ENCODE measurements around the gene PHACTR3.

Gene PHACTR3

DNA sequence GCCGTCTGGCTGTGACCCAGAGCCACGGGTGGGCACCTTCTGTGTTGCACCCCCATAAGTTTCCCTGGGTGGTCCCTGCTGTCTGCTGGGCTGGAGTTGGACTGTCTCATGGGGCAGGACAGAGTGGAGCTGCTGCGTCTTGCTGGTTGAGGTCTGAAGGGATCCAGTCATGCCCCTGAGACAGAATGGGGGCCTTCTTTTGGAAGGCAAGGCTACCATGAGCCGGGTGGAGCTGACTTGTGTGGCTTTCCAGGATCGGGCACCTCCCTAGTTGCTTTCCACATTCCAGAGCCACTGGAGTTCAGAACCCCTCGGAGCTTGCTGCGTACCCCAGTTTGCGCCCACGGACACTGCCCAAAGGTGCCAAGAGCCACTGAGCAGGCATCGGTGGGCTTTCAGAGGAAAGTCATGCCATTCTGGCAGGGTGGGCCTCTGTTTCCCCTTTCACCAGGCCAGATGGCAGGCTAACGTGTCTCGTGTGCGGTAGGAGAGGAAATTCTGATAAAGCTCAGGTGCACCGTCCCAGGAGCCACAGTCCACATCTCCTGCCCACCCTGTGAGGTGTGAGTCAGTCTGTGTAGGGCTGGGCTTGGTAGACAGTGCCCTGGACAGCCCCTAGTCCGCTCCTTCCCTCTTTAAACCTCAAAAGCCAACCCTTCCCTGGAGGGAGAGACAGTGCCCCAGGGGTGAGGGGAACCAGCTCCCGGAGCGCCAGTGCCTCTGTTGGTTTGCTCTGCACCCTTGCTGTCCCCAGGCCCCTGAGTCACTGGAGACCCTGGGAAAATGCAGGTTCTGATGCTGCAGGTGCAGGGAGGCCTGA is 203.8 kb downstream of the PHACTR3 start:
- H2BK12ac ChIP-seq (ENCODE audit: low read length in 2 of 2): no peak overlapping the region
- WGBS: 79% methylated on average over 17 of the region's 17 CpGs
- no peak overlapping the region for H4K91ac ChIP-seq (ENCODE audit: low read length)

GRCh38 chr20:59808729-59809381 is 204.5 kb downstream of the PHACTR3 start:
- 78% methylated on average over 29 of the region's 29 CpGs for WGBS
- H4K8ac ChIP-seq (ENCODE audit: low read length): no peak overlapping the region
- H3K4ac ChIP-seq (ENCODE audit: low read depth in 1 of 2, low read length in 2 of 2): no peak overlapping the region
- no peak overlapping the region for H3K27ac ChIP-seq (ENCODE audit: low read length, poor library complexity, severe bottlenecking)
- no peak overlapping the region for H2BK5ac ChIP-seq (ENCODE audit: low read depth, low read length, poor library complexity, severe bottlenecking)
- no peak overlapping the region for H4K91ac ChIP-seq (ENCODE audit: low read length)
- no peak overlapping the region for H3K18ac ChIP-seq (ENCODE audit: low read depth in 1 of 2, low read length in 2 of 2)
- no peaks in the 10 kb centered on the region for H3K36me3 ChIP-seq (ENCODE audit: control insufficient read depth in 1 of 2, insufficient read depth in 2 of 2, low read depth in 1 of 2, low read length in 2 of 2)
- H3K4me2 ChIP-seq (ENCODE audit: low read length, poor library complexity, severe bottlenecking): no peak overlapping the region
- no peak for DNase-seq
- H3K9me3 ChIP-seq (ENCODE audit: control insufficient read depth, low read length): no peaks in the 10 kb centered on the region
- no peak overlapping the region for H3K9ac ChIP-seq (ENCODE audit: low read length)
- no peak overlapping the region for H2AFZ ChIP-seq (ENCODE audit: low read depth, low read length)
- H3K79me1 ChIP-seq (replicated peaks; ENCODE audit: low read length, poor library complexity, severe bottlenecking): no peaks in the 10 kb centered on the region
- H2BK12ac ChIP-seq (ENCODE audit: low read length in 2 of 2): no peak overlapping the region
- H2BK120ac ChIP-seq (ENCODE audit: low read depth, low read length): no peak overlapping the region
- H2BK15ac ChIP-seq (ENCODE audit: low read depth, poor library complexity, severe bottlenecking): no peak overlapping the region
- no peak overlapping the region for H3K14ac ChIP-seq (ENCODE audit: low read length in 2 of 2)
- no peaks in the 10 kb centered on the region for H3K4me1 ChIP-seq (ENCODE audit: control insufficient read depth, insufficient read depth, low read depth, low read length)
- peaks cover 0 to 20% of the 10 kb centered on the region in 2 experiments for H3K27me3 ChIP-seq (ENCODE audit: control insufficient read depth in 1 of 2, insufficient read depth in 1 of 2, low read length in 2 of 2)
- no peak overlapping the region for H3K23ac ChIP-seq (ENCODE audit: low read length in 2 of 2)
- H2AK5ac ChIP-seq (ENCODE audit: low read length, severe bottlenecking): no peak overlapping the region
- no peak overlapping the region for H3K4me3 ChIP-seq (ENCODE audit: insufficient read depth in 1 of 2, low read depth in 1 of 2, low read length in 2 of 2)

More for the DNA sequence above, 203.8 kb downstream of the PHACTR3 start:
- H2AK5ac ChIP-seq (ENCODE audit: low read length, severe bottlenecking): no peak overlapping the region
- H3K9ac ChIP-seq (ENCODE audit: low read length): no peak overlapping the region
- no peak overlapping the region for H4K8ac ChIP-seq (ENCODE audit: low read length)
- no peak overlapping the region for H3K4ac ChIP-seq (ENCODE audit: low read depth in 1 of 2, low read length in 2 of 2)
- no peaks in the 10 kb centered on the region for H3K4me1 ChIP-seq (ENCODE audit: control insufficient read depth, insufficient read depth, low read depth, low read length)
- no peak overlapping the region for H2BK120ac ChIP-seq (ENCODE audit: low read depth, low read length)
- H3K36me3 ChIP-seq (ENCODE audit: control insufficient read depth in 1 of 2, insufficient read depth in 2 of 2, low read depth in 1 of 2, low read length in 2 of 2): no peaks in the 10 kb centered on the region
- H3K14ac ChIP-seq (ENCODE audit: low read length in 2 of 2): no peak overlapping the region
- H3K9me3 ChIP-seq (ENCODE audit: control insufficient read depth, low read length): no peaks in the 10 kb centered on the region
- no peak for DNase-seq
- H3K23ac ChIP-seq (ENCODE audit: low read length in 2 of 2): no peak overlapping the region
- no peaks in the 10 kb centered on the region for H3K79me1 ChIP-seq (replicated peaks; ENCODE audit: low read length, poor library complexity, severe bottlenecking)
- peaks cover 0 to 15% of the 10 kb centered on the region in 2 experiments for H3K27me3 ChIP-seq (ENCODE audit: control insufficient read depth in 1 of 2, insufficient read depth in 1 of 2, low read length in 2 of 2)
- H2BK15ac ChIP-seq (ENCODE audit: low read depth, poor library complexity, severe bottlenecking): no peak overlapping the region
- H3K27ac ChIP-seq (ENCODE audit: low read length, poor library complexity, severe bottlenecking): no peak overlapping the region
- H3K4me2 ChIP-seq (ENCODE audit: low read length, poor library complexity, severe bottlenecking): no peak overlapping the region
- no peak overlapping the region for H2AFZ ChIP-seq (ENCODE audit: low read depth, low read length)
- H2BK5ac ChIP-seq (ENCODE audit: low read depth, low read length, poor library complexity, severe bottlenecking): no peak overlapping the region
- no peak overlapping the region for H3K18ac ChIP-seq (ENCODE audit: low read depth in 1 of 2, low read length in 2 of 2)
- H3K4me3 ChIP-seq (ENCODE audit: insufficient read depth in 1 of 2, low read depth in 1 of 2, low read length in 2 of 2): no peak overlapping the region

DNA sequence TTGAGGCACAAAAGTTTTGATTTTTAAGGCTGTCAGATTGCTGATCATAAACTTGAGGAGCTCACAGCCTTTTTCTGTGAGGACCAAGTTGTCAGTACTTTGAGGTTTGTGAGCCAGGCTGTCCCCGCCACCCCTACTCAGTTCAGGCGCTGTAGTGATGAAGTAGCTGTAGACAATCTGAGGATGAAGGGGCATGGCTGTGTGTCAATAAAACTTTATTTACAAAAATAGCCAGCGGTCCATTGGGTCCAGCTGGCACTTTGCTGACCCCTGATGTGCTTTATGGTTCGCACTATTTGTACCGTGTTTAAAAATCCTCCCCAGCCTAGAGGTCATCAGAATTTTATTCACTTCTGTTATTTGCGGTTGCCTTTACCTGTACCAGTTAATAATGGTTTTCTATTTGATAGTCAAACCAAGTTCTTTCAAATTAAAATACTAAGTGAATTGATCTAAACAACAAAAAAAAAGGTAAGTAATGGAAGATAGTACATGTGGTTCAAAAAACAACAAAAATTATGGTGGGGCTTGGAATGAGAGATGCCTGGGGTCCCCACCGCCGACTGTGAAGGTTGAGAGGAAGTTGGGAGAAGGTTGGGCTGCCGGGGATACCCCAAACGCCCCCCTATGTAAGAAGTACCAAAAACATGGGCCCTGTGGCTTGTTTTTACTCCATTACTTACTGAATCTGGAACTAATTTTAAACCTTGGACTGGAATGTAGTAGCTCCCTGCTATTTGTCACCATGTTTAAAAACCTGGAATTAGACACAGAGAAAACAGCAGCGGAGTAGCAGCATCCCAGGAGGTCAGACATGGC is 205.5 kb downstream of the PHACTR3 start:
- H2BK12ac ChIP-seq (ENCODE audit: low read length in 2 of 2): no peak overlapping the region
- H3K23ac ChIP-seq (ENCODE audit: low read length in 2 of 2): no peak overlapping the region
- no peak overlapping the region for H2AFZ ChIP-seq (ENCODE audit: low read depth, low read length)
- H3K4me1 ChIP-seq (ENCODE audit: control insufficient read depth, insufficient read depth, low read depth, low read length): no peaks in the 10 kb centered on the region
- H3K4me2 ChIP-seq (ENCODE audit: low read length, poor library complexity, severe bottlenecking): no peak overlapping the region
- no peaks in the 10 kb centered on the region for H3K36me3 ChIP-seq (ENCODE audit: control insufficient read depth in 1 of 2, insufficient read depth in 2 of 2, low read depth in 1 of 2, low read length in 2 of 2)
- no peak for DNase-seq
- no peak overlapping the region for H3K4me3 ChIP-seq (ENCODE audit: insufficient read depth in 1 of 2, low read depth in 1 of 2, low read length in 2 of 2)
- no peaks in the 10 kb centered on the region for H3K79me1 ChIP-seq (replicated peaks; ENCODE audit: low read length, poor library complexity, severe bottlenecking)
- no peak overlapping the region for H2BK15ac ChIP-seq (ENCODE audit: low read depth, poor library complexity, severe bottlenecking)
- H3K14ac ChIP-seq (ENCODE audit: low read length in 2 of 2): no peak overlapping the region
- H3K18ac ChIP-seq (ENCODE audit: low read depth in 1 of 2, low read length in 2 of 2): no peak overlapping the region
- no peak overlapping the region for H2BK5ac ChIP-seq (ENCODE audit: low read depth, low read length, poor library complexity, severe bottlenecking)
- WGBS: 55% methylated on average over 10 of the region's 11 CpGs
- no peak overlapping the region for H4K91ac ChIP-seq (ENCODE audit: low read length)
- no peak overlapping the region for H3K4ac ChIP-seq (ENCODE audit: low read depth in 1 of 2, low read length in 2 of 2)
- H3K27me3 ChIP-seq (ENCODE audit: control insufficient read depth in 1 of 2, insufficient read depth in 1 of 2, low read length in 2 of 2): peaks cover 0 to 27% of the 10 kb centered on the region in 2 experiments
- no peak overlapping the region for H3K9ac ChIP-seq (ENCODE audit: low read length)
- no peak overlapping the region for H3K27ac ChIP-seq (ENCODE audit: low read length, poor library complexity, severe bottlenecking)
- H2BK120ac ChIP-seq (ENCODE audit: low read depth, low read length): no peak overlapping the region
- H4K8ac ChIP-seq (ENCODE audit: low read length): no peak overlapping the region
- no peaks in the 10 kb centered on the region for H3K9me3 ChIP-seq (ENCODE audit: control insufficient read depth, low read length)
- no peak overlapping the region for H2AK5ac ChIP-seq (ENCODE audit: low read length, severe bottlenecking)
